CD4-positive, alpha-beta T cell treated with Interleukin-12 subunit alpha and Interleukin-12 subunit beta, for 1 hour (primary cell): ENCODE measurements around the gene ANGEL1.

Source experiments
- DNase-seq: peaks from one replicate; pipeline ENCODE4 v3.0.0-alpha.2; 2020

ANGEL1 gene

GRCh38 chr14:76778546-76779215 lies 34.0 kb downstream of the ANGEL1 start:
- DNase-seq: no peak

- DNase-seq: no peak
Observed at GRCh38 chr14:76777721-76778120, 35.0 kb downstream of the ANGEL1 start.

- DNase-seq: no peak
Observed at GRCh38 chr14:76776428-76777251, 36.0 kb downstream of the ANGEL1 start.

GRCh38 chr14:76775695-76776427 lies 36.8 kb downstream of the ANGEL1 start:
- DNase-seq: no peak

- DNase-seq: no peak
Observed at GRCh38 chr14:76774821-76775694, 37.6 kb downstream of the ANGEL1 start.

- no peak for DNase-seq
Observed at GRCh38 chr14:76773956-76774820, 38.5 kb downstream of the ANGEL1 start.

- no peak for DNase-seq
Observed at GRCh38 chr14:76773188-76773885, 39.3 kb downstream of the ANGEL1 start.

- DNase-seq: no peak
Observed at GRCh38 chr14:76772300-76773187, 40.1 kb downstream of the ANGEL1 start.

- no peak for DNase-seq
Observed at GRCh38 chr14:76771437-76771980, 41.2 kb downstream of the ANGEL1 start.

- DNase-seq: no peak
Observed at GRCh38 chr14:76770521-76771436, 41.9 kb downstream of the ANGEL1 start.

- no peak for DNase-seq
Observed at GRCh38 chr14:76769636-76770292, 42.9 kb downstream of the ANGEL1 start.

GRCh38 chr14:76768671-76769500 lies 43.8 kb downstream of the ANGEL1 start:
- no peak for DNase-seq

GRCh38 chr14:76767681-76768656 lies 44.7 kb downstream of the ANGEL1 start:
- peak; percentile 88 for DNase-seq

- no peak for DNase-seq
Observed at GRCh38 chr14:76765461-76765931, 47.2 kb downstream of the ANGEL1 start.
